DND-41 (cell line): ENCODE data around the gene RFNG.

Experiments used
- ATAC-seq: fragments of 200-7000 bp; cut with Tn5 transposase; 3 replicates; pipeline ENCODE4 v1.9.1; 2021; ENCODE audit warnings: low read depth; ENCODE audit not compliant: insufficient read depth
- DNase-seq: peaks from one replicate; pipeline ENCODE4 v3.0.0-alpha.2; 2020
- H2AFZ ChIP-seq: 2 replicates; pipeline ENCODE4 v1.6.0; 2012; ENCODE audit warnings: low read depth, low read length
- H3K27ac ChIP-seq: 2 replicates; pipeline ENCODE4 v1.5.1; 2012; ENCODE audit warnings: low read length, inconsistent platforms
- H3K27me3 ChIP-seq: fragments of 200-600 bp; sonication (generic); 2 replicates; pipeline ENCODE4 v1.6.0; 2012; ENCODE audit warnings: low read length, mild to moderate bottlenecking, inconsistent platforms; ENCODE audit not compliant: insufficient read depth, poor library complexity
- H3K36me3 ChIP-seq: 2 replicates; pipeline ENCODE4 v1.5.1; 2012; ENCODE audit warnings: low read length, inconsistent platforms; ENCODE audit not compliant: insufficient read depth
- H3K4me1 ChIP-seq: 2 replicates; pipeline ENCODE4 v1.5.1; 2012; ENCODE audit warnings: mild to moderate bottlenecking, low read length; ENCODE audit not compliant: insufficient read depth
- H3K4me2 ChIP-seq: 2 replicates; pipeline ENCODE4 v1.6.0; 2012; ENCODE audit warnings: mild to moderate bottlenecking, moderate library complexity, low read length, inconsistent platforms; ENCODE audit not compliant: insufficient read depth
- H3K4me3 ChIP-seq, 2 experiments: fragments of 200-600 bp in 1 of 2; shearing (Covaris generic) in 1 of 2; 2 replicates each; pipeline ENCODE4 v1.5.1; 2012 to 2016; ENCODE audit warnings: inconsistent platforms in 2 of 2, low read length in 2 of 2, mild to moderate bottlenecking in 2 of 2, low read depth in 1 of 2, moderate library complexity in 1 of 2
- H3K79me2 ChIP-seq: 2 replicates; pipeline ENCODE4 v1.6.0; 2012; ENCODE audit warnings: low read length, inconsistent platforms; ENCODE audit not compliant: insufficient read depth
- H3K9ac ChIP-seq: 2 replicates; pipeline ENCODE4 v1.6.0; 2012; ENCODE audit warnings: low read depth, mild to moderate bottlenecking, inconsistent platforms, low read length, moderate library complexity
- H3K9me3 ChIP-seq: 2 replicates; pipeline ENCODE4 v1.5.1; 2012; ENCODE audit warnings: low read length, moderate library complexity, mild to moderate bottlenecking, inconsistent platforms; ENCODE audit not compliant: insufficient read depth, severe bottlenecking
- H4K20me1 ChIP-seq: 2 replicates; pipeline ENCODE4 v1.6.0; 2012; ENCODE audit warnings: low read length; ENCODE audit not compliant: insufficient read depth
- EZH2 ChIP-seq: IDR thresholded peaks from 3 replicates; pipeline ENCODE4 v1.6.1; 2012; ENCODE audit warnings: borderline replicate concordance, low read depth, mild to moderate bottlenecking, moderate library complexity, low read length, inconsistent platforms; ENCODE audit not compliant: severe bottlenecking
- TF ChIP-seq, protein P1 (sequence below): IDR thresholded peaks from 2 replicates; pipeline ENCODE4 v1.5.1; 2012; ENCODE audit warnings: borderline replicate concordance, low read length, moderate library complexity, mild to moderate bottlenecking; ENCODE audit not compliant: poor library complexity, severe bottlenecking; ENCODE audit errors: extremely low read depth

RFNG gene

GRCh38 chr17:82082456-82082855 is 30.8 kb upstream of the RFNG start:
- Histone ChIP-seq H3K4me1 (no peaks in the 10 kb centered on the region), H3K9me3 (no peaks in the 10 kb centered on the region), H4K20me1 (peaks cover 80% of the 10 kb centered on the region), H2AFZ (no peak overlapping the region), H3K79me2 (no peaks in the 10 kb centered on the region; the same call in 1 of the 2 replicates), H3K27ac (no peak overlapping the region), H3K4me2 (no peak overlapping the region), H3K27me3 (no peaks in the 10 kb centered on the region), H3K4me3 (no peak overlapping the region), H3K9ac (no peak overlapping the region), H3K36me3 (peaks cover 97% of the 10 kb centered on the region)
- DNase-seq (no peak), ATAC-seq (no peak)
- TF ChIP-seq EZH2, result no peak
- TF ChIP-seq, protein P1, sequence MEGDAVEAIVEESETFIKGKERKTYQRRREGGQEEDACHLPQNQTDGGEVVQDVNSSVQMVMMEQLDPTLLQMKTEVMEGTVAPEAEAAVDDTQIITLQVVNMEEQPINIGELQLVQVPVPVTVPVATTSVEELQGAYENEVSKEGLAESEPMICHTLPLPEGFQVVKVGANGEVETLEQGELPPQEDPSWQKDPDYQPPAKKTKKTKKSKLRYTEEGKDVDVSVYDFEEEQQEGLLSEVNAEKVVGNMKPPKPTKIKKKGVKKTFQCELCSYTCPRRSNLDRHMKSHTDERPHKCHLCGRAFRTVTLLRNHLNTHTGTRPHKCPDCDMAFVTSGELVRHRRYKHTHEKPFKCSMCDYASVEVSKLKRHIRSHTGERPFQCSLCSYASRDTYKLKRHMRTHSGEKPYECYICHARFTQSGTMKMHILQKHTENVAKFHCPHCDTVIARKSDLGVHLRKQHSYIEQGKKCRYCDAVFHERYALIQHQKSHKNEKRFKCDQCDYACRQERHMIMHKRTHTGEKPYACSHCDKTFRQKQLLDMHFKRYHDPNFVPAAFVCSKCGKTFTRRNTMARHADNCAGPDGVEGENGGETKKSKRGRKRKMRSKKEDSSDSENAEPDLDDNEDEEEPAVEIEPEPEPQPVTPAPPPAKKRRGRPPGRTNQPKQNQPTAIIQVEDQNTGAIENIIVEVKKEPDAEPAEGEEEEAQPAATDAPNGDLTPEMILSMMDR, result no peak

DNA sequence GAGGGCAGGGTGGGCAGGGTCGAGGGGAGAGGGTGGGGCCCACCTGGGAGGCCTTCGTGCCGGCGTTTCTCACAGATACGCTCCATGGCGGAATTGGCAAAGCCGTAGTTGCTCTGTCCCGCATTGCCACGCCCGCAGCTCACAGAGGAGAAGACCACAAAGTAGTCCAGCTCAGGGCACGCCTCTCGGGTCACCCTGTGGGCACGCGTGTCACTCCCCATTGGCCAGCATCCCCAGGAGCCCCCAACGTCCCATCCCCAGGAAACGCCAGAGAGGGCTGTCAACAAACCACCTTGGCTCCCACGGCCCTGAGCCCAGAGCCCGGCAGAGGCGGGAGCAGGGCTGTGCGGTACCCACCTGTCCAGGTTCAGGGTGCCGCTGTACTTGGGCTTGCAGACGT is 30.4 kb upstream of the RFNG start:
- Histone ChIP-seq H3K4me2 (no peak overlapping the region), H2AFZ (no peak overlapping the region), H3K27ac (no peak overlapping the region), H3K9ac (no peak overlapping the region), H3K9me3 (no peaks in the 10 kb centered on the region), H3K4me1 (no peaks in the 10 kb centered on the region), H3K36me3 (peaks cover 92% of the 10 kb centered on the region), H3K27me3 (no peaks in the 10 kb centered on the region), H3K79me2 (no peaks in the 10 kb centered on the region; the same call in 1 of the 2 replicates), H4K20me1 (peaks cover 80% of the 10 kb centered on the region), H3K4me3 (no peak overlapping the region)
- ATAC-seq, result no peak
- no peak for DNase-seq
- TF ChIP-seq EZH2, result no peak
- TF ChIP-seq, protein P1, result no peak

GRCh38 chr17:82081546-82081945 is 29.9 kb upstream of the RFNG start:
- H3K9me3 ChIP-seq, result no peaks in the 10 kb centered on the region
- H3K4me3 ChIP-seq, result no peak overlapping the region
- H3K9ac ChIP-seq, result no peak overlapping the region
- no peak overlapping the region for H3K4me2 ChIP-seq
- H4K20me1 ChIP-seq, result peaks cover 82% of the 10 kb centered on the region
- DNase-seq (no peak), ATAC-seq (no peak)
- no peak overlapping the region for H3K27ac ChIP-seq
- H3K4me1 ChIP-seq, result no peaks in the 10 kb centered on the region
- H3K36me3 ChIP-seq, result peaks cover 88% of the 10 kb centered on the region
- no peaks in the 10 kb centered on the region for H3K27me3 ChIP-seq
- H3K79me2 ChIP-seq, result no peaks in the 10 kb centered on the region; the same call in 1 of the 2 replicates
- TF ChIP-seq, protein P1, result no peak
- TF ChIP-seq EZH2, result no peak
- no peak overlapping the region for H2AFZ ChIP-seq

- no peak for ATAC-seq
- Histone ChIP-seq H4K20me1 (peaks cover 81% of the 10 kb centered on the region), H3K9me3 (no peaks in the 10 kb centered on the region)
These were observed 29.3 kb upstream of the RFNG start for GRCh38 chr17:82080789-82081464.

More at GRCh38 chr17:82080789-82081464, 29.3 kb upstream of the RFNG start:
- no peak overlapping the region for H3K27ac ChIP-seq
- no peaks in the 10 kb centered on the region for H3K4me1 ChIP-seq
- H3K36me3 ChIP-seq, result peaks cover 82% of the 10 kb centered on the region
- DNase-seq, result no peak
- no peaks in the 10 kb centered on the region for H3K27me3 ChIP-seq
- H3K4me3 ChIP-seq, result no peak overlapping the region
- H3K4me2 ChIP-seq, result no peak overlapping the region
- no peak overlapping the region for H2AFZ ChIP-seq
- no peaks in the 10 kb centered on the region; the same call in 1 of the 2 replicates for H3K79me2 ChIP-seq
- no peak for TF ChIP-seq EZH2
- TF ChIP-seq, protein P1, result no peak
- H3K9ac ChIP-seq, result no peak overlapping the region
